CD4-positive, alpha-beta T cell treated with Interleukin-15 for 1 hour (primary cell): Measurements from ENCODE around the gene ALK.

ENCODE experiments used
- DNase-seq: peaks from one replicate; pipeline ENCODE4 v3.0.0-alpha.2; 2020

Gene ALK

DNA sequence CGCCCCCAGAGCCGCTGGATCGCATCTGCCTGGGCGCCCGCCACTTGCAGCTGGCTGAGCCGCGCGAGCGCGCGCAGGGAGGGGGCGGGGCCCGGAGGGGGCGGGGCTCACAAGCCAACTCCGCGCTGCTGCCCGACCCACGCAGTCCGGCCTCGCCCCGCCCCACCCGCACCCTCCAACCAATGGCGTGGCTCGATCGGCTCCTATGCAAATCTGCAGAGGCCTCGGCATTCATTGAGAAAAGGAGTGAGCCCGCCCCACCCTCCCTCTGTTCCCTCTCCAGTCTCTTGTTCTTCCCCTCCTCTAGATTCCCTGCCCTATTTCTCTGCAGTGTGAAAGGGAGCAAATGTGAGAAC lies at the start of gene ALK:
Gene ALK, minus strand, starts transcription at position 27 of the 356 bp plus-strand sequence. CDS start 927 bp downstream, outside the sequence.
- peak; percentile 49 for DNase-seq

DNA sequence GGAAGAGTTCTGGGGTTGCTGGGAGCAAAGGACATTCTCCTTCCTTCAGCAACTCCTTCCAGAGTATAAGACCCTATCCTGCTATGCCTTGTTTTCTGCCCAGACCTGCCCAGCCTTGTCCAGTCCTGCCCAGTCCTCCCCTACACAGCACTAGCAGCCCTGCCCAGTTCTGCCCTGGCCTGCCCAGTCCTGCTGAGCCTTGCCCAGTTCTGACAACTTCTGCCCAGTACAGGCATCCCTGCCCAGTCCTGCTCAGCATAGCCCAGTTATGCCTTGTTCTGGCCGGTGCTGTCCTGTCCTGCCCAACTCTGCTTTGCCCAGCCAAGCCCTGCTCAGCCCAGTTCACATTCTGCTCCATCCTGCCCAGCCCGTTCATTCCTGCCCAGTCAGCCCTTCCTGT lies 44.9 kb upstream of the ALK start:
- no peak for DNase-seq

DNA sequence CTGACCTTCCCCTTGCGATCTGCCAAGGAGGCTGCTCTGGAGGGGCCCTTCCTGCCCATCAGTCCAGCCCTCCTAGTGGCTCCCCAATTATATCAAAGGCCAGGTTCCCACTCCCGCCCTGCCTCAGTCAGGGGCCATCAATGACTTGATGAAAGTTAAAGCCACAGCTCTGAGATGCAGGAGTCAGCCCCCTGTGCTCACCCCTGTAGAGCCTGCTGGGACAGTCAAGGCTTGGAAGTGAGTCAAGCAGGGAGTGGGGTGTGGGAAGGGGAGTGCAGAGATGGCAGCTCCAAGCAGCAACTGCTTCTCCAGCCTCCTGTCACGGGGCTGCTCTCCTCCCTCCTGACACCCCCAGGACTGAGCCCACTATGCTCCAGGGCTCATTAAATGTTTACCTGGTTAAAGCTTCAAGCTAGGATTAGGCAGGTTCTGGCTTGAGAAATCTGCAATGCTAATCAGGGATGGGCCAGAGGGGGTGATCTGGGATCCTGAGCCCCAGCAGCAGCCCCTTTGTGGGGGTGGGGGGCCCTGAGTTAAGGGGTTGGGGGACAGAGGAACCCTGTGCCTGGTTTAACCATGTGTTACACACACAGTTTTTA lies 42.7 kb upstream of the ALK start:
- DNase-seq = no peak

DNA sequence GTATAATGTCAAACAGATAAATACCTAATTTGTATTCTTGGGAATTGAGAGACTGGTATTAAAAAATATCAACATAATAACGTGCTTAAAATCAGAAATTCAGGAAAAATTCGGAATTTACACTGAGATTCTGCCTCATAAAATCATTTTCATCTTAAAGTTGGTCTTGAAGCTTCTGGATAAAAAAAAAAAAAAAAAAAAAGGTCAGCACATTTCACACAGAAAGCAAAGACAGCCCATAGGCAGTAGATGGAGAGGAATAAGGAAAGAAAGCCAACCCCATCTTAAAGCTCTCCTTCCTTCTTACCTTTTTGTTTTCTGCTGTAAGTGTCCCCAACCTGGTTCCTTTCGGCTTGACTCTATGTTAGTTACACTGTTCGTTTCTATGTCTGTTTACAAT lies 41.5 kb upstream of the ALK start:
- DNase-seq = no peak

DNA sequence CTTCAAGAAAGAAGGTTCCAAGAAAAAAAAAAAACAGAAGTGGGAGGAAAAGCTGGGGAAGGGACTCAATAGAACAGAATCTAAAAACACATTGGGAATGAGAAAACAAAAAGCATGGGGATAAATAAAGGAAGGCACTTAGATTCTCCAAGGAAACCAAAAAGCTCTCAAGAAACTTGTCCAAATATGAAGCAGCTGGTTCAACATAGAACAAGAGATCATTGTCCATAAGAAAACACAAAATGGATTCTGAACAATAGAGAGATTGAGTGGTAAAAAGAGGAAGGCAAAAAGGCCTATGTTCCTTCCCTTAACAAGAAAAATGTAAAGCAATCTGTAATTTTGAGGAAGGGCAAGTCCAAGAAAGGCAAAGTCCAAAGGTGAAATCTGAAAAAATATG lies 32.9 kb upstream of the ALK start:
- no peak for DNase-seq

DNA sequence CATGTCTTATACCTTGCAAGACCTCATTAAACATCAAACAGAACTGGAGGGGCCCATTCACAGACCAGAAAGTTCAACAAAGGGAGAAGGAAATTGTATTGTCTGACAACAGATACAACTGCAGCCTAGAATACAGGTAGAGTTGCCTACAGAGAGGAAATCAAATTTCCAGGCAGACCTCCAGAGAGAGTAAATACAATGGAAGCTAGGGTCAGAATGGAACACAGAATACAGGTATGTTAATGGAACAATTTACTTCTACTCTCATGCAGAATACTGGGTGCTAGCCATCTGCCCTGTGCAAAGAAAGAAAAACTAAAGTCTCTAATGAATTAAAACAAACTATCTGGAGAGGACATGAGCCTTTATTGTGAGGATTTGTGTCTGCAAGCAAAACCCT lies 31.6 kb upstream of the ALK start:
- DNase-seq = no peak

DNA sequence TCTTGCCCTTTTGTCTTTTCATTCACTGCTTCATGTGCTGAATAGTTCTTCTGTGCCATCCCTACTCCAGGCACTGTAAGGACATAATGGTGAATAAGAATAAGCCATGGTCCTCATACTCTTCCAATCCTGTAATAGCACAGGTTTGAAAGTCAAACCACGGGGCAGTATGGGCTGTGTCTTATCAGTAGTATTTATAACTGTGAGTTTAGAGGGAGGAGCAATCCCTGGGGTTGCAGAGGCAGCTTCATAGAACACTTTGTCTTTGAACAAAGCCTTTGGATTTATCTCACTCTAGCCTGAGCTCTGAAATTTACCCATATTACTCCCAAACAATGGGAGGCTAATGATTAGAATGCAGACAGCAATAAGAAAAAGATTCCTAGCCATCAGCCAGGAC lies 30.2 kb upstream of the ALK start:
- no peak for DNase-seq

DNA sequence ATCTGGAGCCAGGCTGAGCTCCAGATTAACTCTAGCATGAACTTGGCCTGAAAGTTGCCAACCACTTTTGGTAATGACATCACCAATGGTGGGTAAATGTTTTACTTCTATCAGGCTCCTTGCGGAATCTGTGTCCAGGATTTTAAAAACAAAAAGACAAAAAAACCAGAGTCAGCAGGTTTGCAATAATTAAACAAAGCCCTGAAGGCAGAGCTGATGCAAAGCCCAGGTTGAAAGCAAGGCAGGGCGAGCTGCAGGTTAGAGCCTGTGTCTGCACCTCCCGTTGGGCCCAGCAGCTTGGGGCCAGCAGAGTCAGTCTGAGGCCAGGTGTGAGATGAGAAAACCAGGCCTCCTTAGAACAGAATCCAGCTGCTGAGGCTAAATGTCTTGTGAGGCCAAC lies 29.1 kb upstream of the ALK start:
- DNase-seq = no peak

DNA sequence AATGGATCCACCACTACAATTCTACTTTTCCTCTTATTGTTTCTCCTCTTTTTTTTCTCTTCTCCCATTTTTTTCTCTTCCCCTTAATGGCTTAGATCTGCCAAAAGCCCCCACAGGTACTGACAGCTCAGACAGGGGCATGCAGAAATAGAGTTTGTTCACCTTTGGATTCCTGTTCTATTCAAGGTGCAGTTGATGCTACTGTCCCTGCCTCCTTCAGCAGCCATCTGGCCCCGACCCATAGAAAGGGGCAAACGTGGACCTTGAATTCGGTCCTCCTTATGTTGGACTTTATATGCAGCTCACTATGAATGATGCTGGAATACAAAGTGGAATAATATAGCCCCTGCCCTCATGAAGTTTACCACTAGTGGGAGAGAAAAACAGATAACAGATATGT lies 27.7 kb upstream of the ALK start:
- DNase-seq = no peak

DNA sequence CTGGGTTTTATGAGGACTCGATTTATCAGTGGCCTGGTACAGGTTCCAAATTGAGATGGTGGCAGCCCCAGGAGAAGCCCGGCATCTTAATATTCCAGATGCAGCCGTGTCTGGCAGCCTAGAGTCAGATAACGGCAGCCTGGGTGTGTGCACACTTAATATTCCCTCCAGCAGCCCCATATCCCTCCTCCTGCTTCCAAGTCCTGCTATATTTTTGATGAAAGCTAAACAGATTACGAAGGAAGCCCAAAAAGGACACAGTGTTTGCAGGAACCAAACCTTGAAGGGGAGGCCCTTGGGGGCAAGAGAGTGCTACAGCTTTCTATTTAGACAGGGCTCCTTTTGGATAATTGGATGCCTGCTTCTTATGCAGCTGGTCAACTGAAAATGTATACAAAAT lies 25.1 kb upstream of the ALK start:
- no peak for DNase-seq

DNA sequence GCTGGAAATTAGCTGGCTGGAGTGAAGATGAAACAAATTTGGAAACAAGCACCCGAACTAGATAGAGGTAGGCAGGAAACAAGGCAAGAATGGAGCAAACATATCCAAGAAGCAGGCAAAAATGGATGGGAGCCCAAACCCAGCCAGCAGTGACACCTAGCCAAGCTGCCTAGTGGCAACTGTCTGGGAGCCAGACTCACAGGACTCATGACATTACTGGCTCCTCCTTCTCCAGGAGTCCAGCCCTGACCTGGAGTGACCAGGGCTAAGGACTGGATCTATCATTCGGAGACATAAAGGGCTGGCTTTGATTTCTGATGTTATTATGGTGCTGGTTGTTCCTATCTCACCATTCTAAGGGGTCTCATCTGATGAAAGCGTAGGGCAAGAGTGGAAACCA lies 21.3 kb upstream of the ALK start:
- DNase-seq = no peak

DNA sequence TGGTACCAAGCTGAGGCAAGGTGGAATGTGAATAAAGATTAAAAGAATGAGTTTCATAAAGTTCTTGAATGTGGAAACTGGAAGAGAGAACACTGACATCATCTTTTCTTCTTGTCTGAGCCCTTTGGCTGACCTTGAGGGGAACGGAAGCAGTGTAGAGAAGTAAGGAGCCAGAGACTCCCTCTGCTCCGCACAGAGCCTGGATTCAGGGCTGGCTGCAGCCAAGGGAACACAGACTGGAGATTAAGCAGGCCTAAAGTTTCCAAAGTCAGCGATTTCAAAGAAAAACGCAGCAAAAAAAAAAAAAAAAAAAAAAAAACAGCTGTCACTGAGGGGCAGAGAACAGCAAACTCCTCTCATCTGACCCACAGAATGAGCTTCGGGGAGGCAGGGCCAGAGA lies 19.3 kb upstream of the ALK start:
- DNase-seq = no peak

DNA sequence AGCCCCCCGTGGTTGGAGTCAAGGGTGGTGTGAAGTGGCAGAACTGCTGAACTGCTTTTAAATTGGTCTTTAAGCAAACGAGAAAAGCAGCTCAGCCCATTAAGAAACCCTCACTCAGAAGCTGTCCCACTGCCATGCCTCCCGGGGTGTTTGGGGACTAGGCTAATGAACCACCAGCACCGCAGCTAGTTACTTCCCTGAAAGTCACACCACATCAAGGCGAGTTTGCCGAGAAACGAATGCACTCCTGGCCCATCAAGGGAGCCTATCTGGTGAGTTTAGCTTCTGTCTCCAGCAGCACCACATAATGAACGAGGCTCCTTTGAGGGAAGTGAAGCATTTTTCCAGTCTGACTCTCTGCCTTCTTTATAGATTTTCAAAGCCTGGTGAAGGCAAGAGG lies 14.6 kb upstream of the ALK start:
- no peak for DNase-seq

DNA sequence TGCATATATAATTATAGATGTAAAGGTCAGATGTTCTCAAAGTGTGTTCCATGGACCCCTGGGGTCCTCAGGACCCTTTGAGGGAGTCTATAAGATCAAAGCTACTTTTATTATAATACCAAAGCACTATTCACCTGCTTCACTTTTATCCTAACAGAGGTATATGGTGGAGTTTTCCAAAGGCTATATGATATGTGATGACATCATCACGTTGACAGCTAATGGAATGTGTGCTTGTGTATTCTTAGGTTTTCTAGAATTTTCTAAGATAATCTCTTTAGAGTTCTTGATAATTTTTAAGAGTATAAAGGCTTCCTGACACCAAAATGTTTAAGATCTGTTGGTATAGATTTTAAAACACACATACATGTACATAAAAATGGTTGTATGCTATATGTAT lies 10.4 kb upstream of the ALK start:
- DNase-seq = no peak

DNA sequence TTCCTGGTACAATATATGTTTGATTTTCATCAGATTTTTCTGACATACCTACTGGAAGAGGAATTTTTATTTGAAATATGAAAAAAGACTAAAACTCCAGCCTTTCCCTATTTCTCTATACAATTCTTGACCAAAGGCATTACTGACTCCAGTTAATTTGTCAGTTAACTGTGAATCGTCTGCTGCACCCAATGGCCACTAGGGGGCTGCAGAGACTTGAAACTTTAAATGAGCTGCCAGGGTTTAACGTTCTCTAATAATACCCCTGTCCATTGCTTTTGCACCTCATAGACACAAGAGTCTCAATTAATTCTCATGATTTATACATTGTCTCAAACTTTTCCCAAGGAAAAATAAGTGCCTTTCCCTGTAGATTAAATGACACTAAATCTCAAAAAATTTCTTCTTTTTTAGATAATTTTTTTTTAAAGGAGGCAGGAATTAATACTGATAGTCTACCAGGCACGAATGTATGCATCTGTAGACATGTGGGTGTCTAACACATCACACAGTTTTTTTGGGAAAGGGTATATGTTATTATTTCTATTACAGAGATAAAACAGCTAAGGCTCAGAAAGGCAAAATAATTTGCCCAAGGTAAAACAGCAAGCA lies 1.8 kb upstream of the ALK start:
- DNase-seq = no peak

DNA sequence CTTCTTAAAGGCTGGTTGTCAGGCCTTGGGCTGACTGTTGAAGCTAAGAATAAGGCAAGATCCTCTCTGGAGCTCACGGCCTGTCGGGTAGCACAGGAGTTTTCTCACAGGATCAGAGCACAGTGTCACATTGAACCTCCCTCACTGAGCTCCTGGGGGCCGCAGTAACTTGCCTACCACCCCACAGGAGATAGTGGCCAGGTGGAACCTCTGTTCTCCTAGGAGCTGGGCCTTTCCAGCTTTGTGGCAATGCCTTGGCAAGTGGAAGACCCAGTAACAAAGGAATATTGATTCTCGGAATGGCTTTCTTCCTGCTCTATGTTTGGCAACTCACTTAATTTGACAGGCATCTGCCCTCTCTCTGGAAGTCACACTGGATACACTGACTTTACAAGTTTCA lies 1.2 kb upstream of the ALK start:
- DNase-seq = no peak

DNA sequence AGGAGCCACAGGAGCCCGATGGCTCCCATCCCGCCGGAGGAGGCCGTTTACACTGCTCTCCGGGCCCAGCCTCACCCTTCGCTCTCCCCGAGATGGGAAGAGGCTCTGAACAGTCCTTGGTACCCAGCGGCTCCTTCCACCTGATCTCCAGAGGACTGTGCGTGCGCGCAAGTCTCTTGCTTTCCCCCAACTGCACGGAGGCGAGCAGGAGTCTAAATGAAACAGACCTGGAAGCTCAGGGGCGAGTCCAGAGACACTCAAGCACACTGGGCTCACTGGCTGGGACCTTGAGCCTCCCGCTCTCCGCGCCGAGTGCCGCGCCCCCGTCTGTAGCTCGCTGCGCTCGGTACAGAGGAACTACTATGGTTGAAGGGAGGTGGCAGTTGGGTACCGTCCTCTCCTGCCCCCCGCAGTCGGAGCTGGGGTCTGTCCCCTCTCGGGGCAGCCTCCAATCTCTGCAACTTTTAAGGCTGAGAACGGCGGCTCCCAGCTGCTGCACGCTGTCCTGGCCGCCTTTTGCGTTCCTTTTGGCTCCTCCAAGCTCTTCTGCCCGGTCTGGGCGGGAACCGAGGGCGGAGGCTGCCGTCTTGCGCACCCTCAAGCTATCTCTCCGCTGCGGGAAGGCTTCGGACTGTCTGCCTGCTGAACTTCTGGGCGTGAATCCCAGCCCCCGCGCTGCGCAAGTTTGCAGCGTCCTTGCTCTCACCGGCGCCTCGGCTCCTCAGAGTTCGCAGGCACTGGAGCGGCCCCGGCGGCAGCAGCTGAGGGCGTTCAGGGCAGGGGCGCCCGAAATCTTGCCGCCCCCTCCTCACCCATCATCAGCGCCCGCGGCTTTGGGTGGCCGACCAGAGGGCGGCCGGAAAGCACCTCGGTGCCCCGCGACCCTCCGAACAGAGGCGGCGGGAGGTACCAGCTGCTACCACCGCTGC lies 491 bp downstream of the ALK start:
- DNase-seq = no peak

DNA sequence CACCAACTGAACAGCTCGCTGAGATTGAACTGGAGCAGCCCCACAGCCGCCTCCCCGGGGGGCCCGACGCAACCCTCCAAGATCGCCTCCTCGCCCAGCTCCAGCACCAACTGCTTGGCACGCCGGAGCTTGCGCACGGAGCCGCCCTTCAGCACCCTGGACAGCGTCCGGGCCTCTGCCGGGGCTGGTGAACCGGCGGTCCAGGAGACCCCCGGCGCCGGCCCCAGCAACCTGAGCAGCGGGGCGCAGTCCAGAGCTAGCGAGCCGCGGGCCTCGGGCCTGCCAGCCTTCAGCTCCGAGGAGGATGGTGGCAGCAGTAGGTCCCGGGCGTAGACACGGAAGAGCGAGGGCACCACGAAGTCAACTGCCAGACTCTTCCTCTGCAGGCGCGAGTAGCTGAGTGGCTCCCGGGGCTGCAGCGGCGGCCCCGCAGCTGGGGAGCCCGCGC lies 1.2 kb downstream of the ALK start:
- no peak for DNase-seq

DNA sequence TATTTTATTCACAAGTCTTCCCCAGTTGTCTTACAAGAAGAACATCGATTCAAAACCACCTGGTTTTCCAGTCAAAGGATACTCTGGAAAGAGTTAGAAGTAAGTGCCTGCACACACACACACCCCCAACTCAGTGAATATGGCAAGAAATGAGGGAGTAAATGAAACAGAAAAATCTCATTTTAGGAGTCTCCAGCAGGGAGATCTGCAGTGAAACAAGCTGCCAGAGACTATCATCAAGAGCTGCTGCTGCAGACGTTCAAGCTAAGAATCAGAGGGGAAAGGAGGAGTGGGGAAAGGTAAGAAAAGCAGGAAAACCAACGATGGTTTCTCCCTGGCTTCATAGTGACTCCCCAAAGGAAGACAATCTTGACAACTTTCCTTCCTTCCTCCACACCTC lies 2.4 kb downstream of the ALK start:
- no peak for DNase-seq

DNA sequence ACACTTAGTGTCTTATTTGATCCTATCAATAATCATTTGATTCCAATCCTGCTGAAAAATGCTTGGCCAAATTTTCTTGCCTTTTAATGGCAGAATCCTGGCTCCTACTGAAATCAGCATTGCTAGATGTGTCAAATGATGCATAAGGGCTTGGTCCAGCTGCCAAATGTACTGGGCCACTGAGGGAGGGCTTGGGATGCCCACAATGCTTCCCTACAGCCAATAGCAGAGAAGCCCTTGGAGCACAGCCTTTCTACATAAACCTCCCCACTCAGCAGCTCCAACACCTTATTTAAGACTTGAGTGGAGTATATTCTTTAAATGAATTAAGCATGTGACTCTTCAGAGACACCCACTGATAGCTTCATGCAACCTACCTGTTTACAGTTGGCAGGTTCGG lies 3.6 kb downstream of the ALK start:
- no peak for DNase-seq

DNA sequence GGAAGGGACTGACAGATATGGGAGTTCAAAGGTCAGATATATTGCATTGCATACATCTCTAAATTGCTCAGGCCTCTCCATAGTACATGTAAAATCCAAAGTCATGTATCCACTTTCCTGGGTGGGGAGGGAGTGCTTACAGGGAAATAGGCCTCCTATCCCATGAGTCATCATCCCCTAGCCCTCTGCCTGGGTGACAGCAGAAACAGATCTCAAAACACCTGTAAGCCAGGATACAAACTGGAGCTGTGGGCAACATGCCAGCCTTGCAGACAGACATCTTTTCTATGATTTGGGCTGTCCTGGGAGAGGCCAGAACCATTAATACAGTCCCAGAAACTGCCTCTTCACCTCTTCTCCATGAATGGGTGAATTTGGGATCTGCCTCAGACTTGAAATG lies 4.8 kb downstream of the ALK start:
- no peak for DNase-seq

DNA sequence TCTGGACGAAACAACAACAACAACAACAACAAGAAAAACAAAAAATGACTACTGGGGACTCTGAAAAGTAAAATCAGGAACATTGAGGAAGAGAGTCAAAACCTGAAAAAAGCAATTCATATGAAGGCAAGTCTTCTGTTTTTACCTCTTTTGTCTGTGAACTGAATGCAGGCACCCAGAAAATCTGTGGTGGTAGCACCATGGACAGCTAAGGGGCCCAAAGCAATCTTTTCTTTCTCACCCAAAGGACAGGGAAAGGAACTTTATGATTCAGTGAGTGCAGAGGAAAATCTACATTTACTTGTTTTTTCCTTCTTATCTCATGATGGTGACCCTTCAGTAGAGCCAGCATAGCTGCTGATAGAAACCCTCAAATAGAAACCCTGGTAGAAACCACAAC lies 10.4 kb downstream of the ALK start:
- no peak for DNase-seq

DNA sequence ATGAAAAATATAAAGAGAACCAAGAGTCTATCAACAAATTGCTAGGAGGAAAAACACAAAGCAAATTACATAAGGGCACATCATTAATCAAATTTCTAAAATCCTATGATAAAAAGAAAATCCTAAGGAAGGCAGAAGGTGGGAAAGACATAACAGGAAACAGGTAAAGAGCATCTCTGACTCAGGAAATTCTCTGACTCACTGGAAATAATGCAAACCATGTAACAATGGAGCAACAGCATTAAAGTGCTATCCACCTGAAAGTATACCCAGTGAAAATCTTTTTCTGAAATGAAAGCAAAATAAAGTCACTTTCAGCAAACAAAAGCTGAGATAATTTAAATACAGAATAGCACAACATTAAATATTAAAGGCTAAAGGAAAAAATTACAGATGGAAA lies 10.9 kb downstream of the ALK start:
- DNase-seq = no peak

DNA sequence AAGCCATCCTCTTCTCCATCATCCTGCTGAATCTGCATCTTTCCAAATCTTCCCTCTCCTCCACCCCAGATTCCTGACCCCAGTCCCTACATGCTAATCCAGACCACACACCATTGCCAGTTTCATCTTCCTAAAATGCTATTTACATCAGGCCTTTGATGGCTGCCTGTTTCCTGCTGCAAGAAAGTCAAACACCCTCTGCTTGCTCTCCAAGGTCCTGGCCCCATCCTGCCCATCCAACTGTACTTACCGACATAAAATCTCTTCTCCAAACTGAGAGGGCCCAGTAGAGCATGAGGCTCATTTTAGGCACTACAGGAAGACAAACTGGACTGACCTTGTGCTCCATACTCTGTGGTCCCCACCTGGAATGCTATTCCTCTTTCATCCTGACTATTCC lies 19.0 kb downstream of the ALK start:
- DNase-seq = no peak
